ENCODE results near the gene SF3B4. TPM values are rescaled to one million over a fixed set of nuclear protein-coding genes. Genes with fewer than 3 reads are reported as not detected.
A peak's percentile ranks its signal among the peaks of the same experiment; 100 is the strongest.
"Not testable (repeated sequence)": the region's sequence is repeated elsewhere in the genome, so short reads cannot be mapped to it uniquely, and the experiment has no call there.

SF3B4 gene
- total RNA-seq, 1 experiment from 2014 or later: 79.2 TPM

GRCh38 chr1:149945206-149945605, 17.6 kb upstream of the SF3B4 start:
- CTCF ChIA-PET: interaction anchor here (3.5 kb wide), 1 partner anchor 17 kb away, joined by 15 read pairs; no protein-coding TSS in a partner anchor
- POLR2A ChIA-PET: no interaction called here
- H3K27ac Mint-ChIP-seq (ENCODE audit: low read depth, unreplicated experiment): no peak overlapping the region
- H3K36me3 Mint-ChIP-seq (ENCODE audit: insufficient read depth, unreplicated experiment): peaks cover 69% of the 10 kb centered on the region
- peaks cover 12% of the 10 kb centered on the region for H3K4me1 Mint-ChIP-seq (ENCODE audit: insufficient read depth, unreplicated experiment)
- BruUV-seq (replicated peaks): no TSS peak
- no peak overlapping the region for H3K4me3 Mint-ChIP-seq (ENCODE audit: unreplicated experiment)
- no peak for DNase-seq (ENCODE audit: unreplicated experiment)
- TF ChIP-seq CTCF (IDR thresholded peaks at IDR 0.05; ENCODE audit: unreplicated experiment): no peak
- intact Hi-C loops (cut with micrococcal nuclease): no loop called here
- no peaks in the 10 kb centered on the region for H3K27me3 Mint-ChIP-seq (ENCODE audit: insufficient read depth, unreplicated experiment)
- no peaks in the 10 kb centered on the region for H3K9me3 Mint-ChIP-seq (ENCODE audit: unreplicated experiment)

GRCh38 chr1:149942885-149943284, 15.3 kb upstream of the SF3B4 start:
- Mint-ChIP-seq H3K9me3 (ENCODE audit: unreplicated experiment) (no peaks in the 10 kb centered on the region), H3K36me3 (ENCODE audit: insufficient read depth, unreplicated experiment) (peaks cover 50% of the 10 kb centered on the region), H3K4me1 (ENCODE audit: insufficient read depth, unreplicated experiment) (peaks cover 29% of the 10 kb centered on the region), H3K27ac (ENCODE audit: low read depth, unreplicated experiment) (peak overlapping the region; percentile 50), H3K27me3 (ENCODE audit: insufficient read depth, unreplicated experiment) (no peaks in the 10 kb centered on the region), H3K4me3 (ENCODE audit: unreplicated experiment) (no peak overlapping the region)
- TF ChIP-seq CTCF (IDR thresholded peaks at IDR 0.05; ENCODE audit: unreplicated experiment): no peak
- TSS peak; percentile 17 for BruUV-seq (replicated peaks)
- no peak for DNase-seq (ENCODE audit: unreplicated experiment)
- ChIA-PET POLR2A (interaction anchor here (0.8 to 9.2 kb wide), 4 partner anchors 9 to 94 kb away, joined by 3 to 273 read pairs (median 6); partner anchors contain the start of gene SF3B4), CTCF (interaction anchor here (3.5 kb wide), 1 partner anchor 19 kb away, joined by 15 read pairs; no protein-coding TSS in a partner anchor)
- intact Hi-C loops (cut with micrococcal nuclease): no loop called here

- POLR2A ChIA-PET: interaction anchor here (0.6 to 9.2 kb wide), 4 partner anchors 14 to 415 kb away, joined by 3 to 273 read pairs (median 6); partner anchors contain the start of gene SF3B4
- Mint-ChIP-seq H3K27me3 (ENCODE audit: insufficient read depth, unreplicated experiment) (no peaks in the 10 kb centered on the region), H3K4me3 (ENCODE audit: unreplicated experiment) (no peak overlapping the region), H3K36me3 (ENCODE audit: insufficient read depth, unreplicated experiment) (peaks cover 43% of the 10 kb centered on the region), H3K9me3 (ENCODE audit: unreplicated experiment) (no peaks in the 10 kb centered on the region), H3K4me1 (ENCODE audit: insufficient read depth, unreplicated experiment) (peaks cover 36% of the 10 kb centered on the region), H3K27ac (ENCODE audit: low read depth, unreplicated experiment) (no peak overlapping the region)
- no peak for TF ChIP-seq CTCF (IDR thresholded peaks at IDR 0.05; ENCODE audit: unreplicated experiment)
- BruUV-seq (replicated peaks): no TSS peak
- peak; percentile 28 for DNase-seq (ENCODE audit: unreplicated experiment)
- intact Hi-C loops (cut with micrococcal nuclease): no loop called here
- CTCF ChIA-PET: interaction anchor here (3.5 kb wide), 1 partner anchor 20 kb away, joined by 15 read pairs; no protein-coding TSS in a partner anchor
Observed at GRCh38 chr1:149942207-149942606, 14.6 kb upstream of the SF3B4 start.

GRCh38 chr1:149940427-149940826, 12.8 kb upstream of the SF3B4 start:
- TF ChIP-seq CTCF (IDR thresholded peaks at IDR 0.05; ENCODE audit: unreplicated experiment): no peak
- H3K27ac Mint-ChIP-seq (ENCODE audit: low read depth, unreplicated experiment): peak overlapping the region; percentile 82
- no peak overlapping the region for H3K4me3 Mint-ChIP-seq (ENCODE audit: unreplicated experiment)
- no peaks in the 10 kb centered on the region for H3K9me3 Mint-ChIP-seq (ENCODE audit: unreplicated experiment)
- intact Hi-C loops (cut with micrococcal nuclease): no loop called here
- BruUV-seq (replicated peaks): no TSS peak
- no peaks in the 10 kb centered on the region for H3K27me3 Mint-ChIP-seq (ENCODE audit: insufficient read depth, unreplicated experiment)
- H3K36me3 Mint-ChIP-seq (ENCODE audit: insufficient read depth, unreplicated experiment): peaks cover 26% of the 10 kb centered on the region
- peaks cover 52% of the 10 kb centered on the region for H3K4me1 Mint-ChIP-seq (ENCODE audit: insufficient read depth, unreplicated experiment)
- CTCF ChIA-PET: interaction anchor here (0.6 to 1.4 kb wide), 7 partner anchors 12 to 280 kb away, joined by 3 to 5 read pairs (median 3); no protein-coding TSS in a partner anchor
- DNase-seq (ENCODE audit: unreplicated experiment): no peak
- POLR2A ChIA-PET: interaction anchor here (0.6 to 9.2 kb wide), 12 partner anchors 13 to 1677 kb away, joined by 3 to 273 read pairs (median 4); partner anchors contain the start of genes OTUD7B, RPRD2 and SF3B4

- not testable (repeated sequence) for H3K27me3 Mint-ChIP-seq (ENCODE audit: insufficient read depth, unreplicated experiment); DNase-seq (ENCODE audit: unreplicated experiment); H3K9me3 Mint-ChIP-seq (ENCODE audit: unreplicated experiment); BruUV-seq (replicated peaks); H3K36me3 Mint-ChIP-seq (ENCODE audit: insufficient read depth, unreplicated experiment)
- Mint-ChIP-seq H3K4me1 (ENCODE audit: insufficient read depth, unreplicated experiment) (peaks cover 50% of the 10 kb centered on the region), H3K4me3 (ENCODE audit: unreplicated experiment) (peak overlapping the region; percentile 91), H3K27ac (ENCODE audit: low read depth, unreplicated experiment) (peak overlapping the region; percentile 82)
- intact Hi-C loops (cut with micrococcal nuclease): loop anchor here (1.0 kb wide), 1 partner anchor 51 kb away; a partner anchor contains a TSS
- ChIA-PET POLR2A (interaction anchor here (0.7 to 9.2 kb wide), 15 partner anchors 9 to 426 kb away, joined by 3 to 273 read pairs (median 5); partner anchors contain the start of genes OTUD7B, RPRD2, SF3B4 and VPS45), CTCF (interaction anchor here (0.5 to 1.0 kb wide), 3 partner anchors 51 to 247 kb away, joined by 3 read pairs; a partner anchor contains a TSS)
Observed at GRCh38 chr1:149938668-149939003, 11.0 kb upstream of the SF3B4 start.
